ENCODE data around the gene CTXN2.

Gene CTXN2

GRCh38 chr15:48239334-48239733 lies 47.9 kb downstream of the CTXN2 start:
- H3K4me3 ChIP-seq, result no peak overlapping the region
- no peaks in the 10 kb centered on the region for H3K36me3 ChIP-seq
- H3K4me1 ChIP-seq, result no peaks in the 10 kb centered on the region
- intact Hi-C loops (cut with DNase I; ENCODE audit: low total_unique reads), result no loop called here
- no peaks in the 10 kb centered on the region for H3K27me3 ChIP-seq
- DNase-seq, result no peak
- no peaks in the 10 kb centered on the region for H3K9me3 ChIP-seq
- H3K27ac ChIP-seq, result no peak overlapping the region
- TF ChIP-seq CTCF (IDR thresholded peaks at IDR 0.05), result no peak

DNA sequence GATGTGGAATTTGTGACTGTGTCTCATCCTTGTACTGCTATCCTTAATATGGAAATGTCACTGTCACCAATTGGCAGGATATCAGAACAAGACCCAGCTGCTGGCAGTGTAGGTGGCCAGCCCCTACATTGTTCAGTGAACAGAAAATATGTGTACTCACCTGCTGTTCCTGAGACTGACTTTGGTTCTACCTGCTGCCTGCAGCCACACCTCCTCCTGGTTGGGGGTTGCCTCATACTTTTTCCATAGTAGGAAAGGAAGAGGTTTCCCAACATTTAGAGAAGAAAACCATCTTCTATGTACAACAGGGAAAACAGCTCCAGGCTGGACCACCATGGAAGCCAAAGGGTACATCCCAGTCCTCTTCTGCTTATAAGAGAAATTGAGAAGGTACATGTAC lies 50.5 kb downstream of the CTXN2 start:
- TF ChIP-seq CTCF (IDR thresholded peaks at IDR 0.05), result no peak
- Histone ChIP-seq H3K4me1 (no peaks in the 10 kb centered on the region), H3K27me3 (no peaks in the 10 kb centered on the region), H3K4me3 (no peak overlapping the region), H3K9me3 (no peaks in the 10 kb centered on the region), H3K27ac (no peak overlapping the region), H3K36me3 (no peaks in the 10 kb centered on the region)
- intact Hi-C loops (cut with DNase I; ENCODE audit: low total_unique reads), result no loop called here
- DNase-seq, result no peak

- Histone ChIP-seq H3K4me3 (no peak overlapping the region), H3K27me3 (no peaks in the 10 kb centered on the region), H3K27ac (no peak overlapping the region), H3K4me1 (no peaks in the 10 kb centered on the region), H3K36me3 (no peaks in the 10 kb centered on the region), H3K9me3 (no peaks in the 10 kb centered on the region)
- no peak for DNase-seq
- TF ChIP-seq CTCF (IDR thresholded peaks at IDR 0.05), result no peak
- intact Hi-C loops (cut with DNase I; ENCODE audit: low total_unique reads), result no loop called here
Observed at GRCh38 chr15:48242535-48242934, 51.1 kb downstream of the CTXN2 start.

DNA sequence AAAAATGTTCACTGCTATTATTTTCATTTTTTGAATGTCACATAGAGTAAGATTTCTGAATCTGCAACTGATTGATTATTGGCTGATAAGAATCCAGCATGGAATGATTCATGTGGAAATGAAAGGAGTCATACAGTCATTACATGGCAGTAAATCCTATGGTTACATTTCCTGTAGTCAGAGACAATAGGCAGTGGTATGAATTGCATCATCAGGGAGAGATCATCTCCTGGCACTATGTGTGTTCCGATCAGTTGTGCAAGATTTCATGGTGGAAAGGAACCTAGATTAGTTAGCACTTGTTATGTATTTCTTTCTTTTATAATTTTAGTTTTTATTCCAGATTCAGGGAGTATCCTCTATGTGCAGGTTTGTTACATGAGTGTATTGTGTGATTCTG lies 53.5 kb downstream of the CTXN2 start:
- Histone ChIP-seq H3K9me3 (no peaks in the 10 kb centered on the region), H3K27me3 (no peaks in the 10 kb centered on the region), H3K36me3 (no peaks in the 10 kb centered on the region), H3K4me1 (no peaks in the 10 kb centered on the region), H3K27ac (no peak overlapping the region), H3K4me3 (no peak overlapping the region)
- no peak for DNase-seq
- intact Hi-C loops (cut with DNase I; ENCODE audit: low total_unique reads), result no loop called here
- TF ChIP-seq CTCF (IDR thresholded peaks at IDR 0.05), result no peak

DNA sequence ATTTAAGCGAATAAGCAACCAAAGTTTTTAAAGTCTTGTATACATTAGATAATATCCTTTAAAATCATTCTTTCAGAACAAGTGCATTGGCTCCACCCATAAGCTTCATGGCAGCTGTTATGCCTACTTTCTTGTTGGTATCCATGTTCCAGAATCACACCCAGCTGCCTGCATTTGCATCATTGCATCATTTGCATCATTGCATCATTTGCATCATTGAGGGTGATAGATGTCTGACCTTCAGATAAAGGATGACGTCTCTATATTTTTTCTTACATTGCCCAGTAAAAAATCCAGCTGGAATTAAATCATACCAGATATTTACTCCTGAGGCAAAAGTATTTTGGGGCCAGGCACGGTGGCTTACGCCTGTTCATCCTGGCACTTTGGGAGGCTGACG lies 56.9 kb downstream of the CTXN2 start:
- no peaks in the 10 kb centered on the region for H3K9me3 ChIP-seq
- DNase-seq, result no peak
- peaks cover 0 to 5% (median 0%) of the 10 kb centered on the region in 4 donors for H3K4me1 ChIP-seq
- no peak for TF ChIP-seq CTCF (IDR thresholded peaks at IDR 0.05)
- no peak overlapping the region for H3K4me3 ChIP-seq
- H3K27ac ChIP-seq, result no peak overlapping the region
- intact Hi-C loops (cut with DNase I; ENCODE audit: low total_unique reads), result no loop called here
- H3K27me3 ChIP-seq, result no peaks in the 10 kb centered on the region
- no peaks in the 10 kb centered on the region for H3K36me3 ChIP-seq

GRCh38 chr15:48250640-48251076 lies 59.2 kb downstream of the CTXN2 start:
- peak; percentile 71 to 88 for TF ChIP-seq CTCF (IDR thresholded peaks at IDR 0.05)
- intact Hi-C loops (cut with DNase I; ENCODE audit: low total_unique reads), result loop anchor here (5.0 kb wide), 1 partner anchor 138 kb away; no protein-coding TSS in a partner anchor
- H3K4me1 ChIP-seq, result peaks cover 0 to 5% (median 0%) of the 10 kb centered on the region in 4 donors
- H3K27me3 ChIP-seq, result no peaks in the 10 kb centered on the region
- peak in 1 of 2 donors; percentile 33 for DNase-seq
- no peak overlapping the region for H3K27ac ChIP-seq
- H3K36me3 ChIP-seq, result no peaks in the 10 kb centered on the region
- no peaks in the 10 kb centered on the region for H3K9me3 ChIP-seq
- no peak overlapping the region for H3K4me3 ChIP-seq

Data from tibial artery (tissue), 4 donors.